Panc1 (cell line): ENCODE data around the gene RPS6KA6.

Source experiments
- POLR2AphosphoS5 ChIP-seq: IDR thresholded peaks from 2 replicates; pipeline ENCODE4 v1.6.1; 2012; ENCODE audit warnings: mild to moderate bottlenecking, low read depth, low read length, moderate library complexity
- REST ChIP-seq, 2 experiments: IDR thresholded peaks; 2 replicates each; pipeline ENCODE4 v1.6.1; 2011 to 2012; ENCODE audit warnings: low read depth in 2 of 2, control low read depth in 1 of 2, low read length in 1 of 2, mild to moderate bottlenecking in 1 of 2, moderate library complexity in 1 of 2; ENCODE audit not compliant: insufficient read depth in 1 of 2
- SIN3A ChIP-seq: IDR thresholded peaks from 2 replicates; pipeline ENCODE4 v1.6.1; 2012; ENCODE audit warnings: low read depth, mild to moderate bottlenecking, low read length, moderate library complexity, borderline replicate concordance; ENCODE audit not compliant: insufficient read depth
- TF ChIP-seq, protein P1 (sequence below): fragments of 450-650 bp; IDR thresholded peaks from 2 replicates; pipeline ENCODE4 v1.5.1; 2017; ENCODE audit warnings: mild to moderate bottlenecking

- TF ChIP-seq SIN3A (no peak), REST (IDR thresholded peaks at IDR 0.05; ENCODE audit: insufficient read depth in 1 of 2, low read depth in 2 of 2, low read length in 1 of 2) (no peak), POLR2AphosphoS5 (no peak)
- TF ChIP-seq, protein P1, sequence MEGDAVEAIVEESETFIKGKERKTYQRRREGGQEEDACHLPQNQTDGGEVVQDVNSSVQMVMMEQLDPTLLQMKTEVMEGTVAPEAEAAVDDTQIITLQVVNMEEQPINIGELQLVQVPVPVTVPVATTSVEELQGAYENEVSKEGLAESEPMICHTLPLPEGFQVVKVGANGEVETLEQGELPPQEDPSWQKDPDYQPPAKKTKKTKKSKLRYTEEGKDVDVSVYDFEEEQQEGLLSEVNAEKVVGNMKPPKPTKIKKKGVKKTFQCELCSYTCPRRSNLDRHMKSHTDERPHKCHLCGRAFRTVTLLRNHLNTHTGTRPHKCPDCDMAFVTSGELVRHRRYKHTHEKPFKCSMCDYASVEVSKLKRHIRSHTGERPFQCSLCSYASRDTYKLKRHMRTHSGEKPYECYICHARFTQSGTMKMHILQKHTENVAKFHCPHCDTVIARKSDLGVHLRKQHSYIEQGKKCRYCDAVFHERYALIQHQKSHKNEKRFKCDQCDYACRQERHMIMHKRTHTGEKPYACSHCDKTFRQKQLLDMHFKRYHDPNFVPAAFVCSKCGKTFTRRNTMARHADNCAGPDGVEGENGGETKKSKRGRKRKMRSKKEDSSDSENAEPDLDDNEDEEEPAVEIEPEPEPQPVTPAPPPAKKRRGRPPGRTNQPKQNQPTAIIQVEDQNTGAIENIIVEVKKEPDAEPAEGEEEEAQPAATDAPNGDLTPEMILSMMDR: no peak
Observed at GRCh38 chrX:84047339-84047738, 140.7 kb downstream of the RPS6KA6 start.
